ENCODE results near the gene L3MBTL4. TPM values are rescaled to one million over a fixed set of nuclear protein-coding genes. Genes with fewer than 3 reads are reported as not detected.
A peak's percentile ranks its signal among the peaks of the same experiment; 100 is the strongest.

Gene L3MBTL4
- total RNA-seq, 6 experiments from 2014 or later, result 8.2 to 16.0 (median 11.3) TPM

- Histone ChIP-seq H3K27me3 (no peaks in the 10 kb centered on the region), H3K36me3 (no peaks in the 10 kb centered on the region), H3K27ac (no peak overlapping the region), H3K4me1 (peaks cover 0 to 44% (median 17%) of the 10 kb centered on the region in 4 donors), H3K9me3 (no peaks in the 10 kb centered on the region), H3K4me3 (no peak overlapping the region)
- no peak for TF ChIP-seq CTCF (IDR thresholded peaks at IDR 0.05)
- TF ChIP-seq POLR2A (IDR thresholded peaks at IDR 0.05), result no peak
- WGBS (ENCODE audit: insufficient coverage, low coverage, low lambda C conversion rate, missing lambda C conversion rate), result 98% methylated on average over 6 of the region's 6 CpGs
- intact Hi-C loops (cut with DNase I), result loop anchor here in 1 of 2 donors (10.0 kb wide), 1 partner anchor 47 kb away; the partner anchor contains the start of gene L3MBTL4
- no peak for ATAC-seq
- no peak for DNase-seq
Measured at GRCh38 chr18:6368017-6368416, 46.7 kb downstream of the L3MBTL4 start.

- Histone ChIP-seq H3K27me3 (no peaks in the 10 kb centered on the region), H3K36me3 (no peaks in the 10 kb centered on the region), H3K4me1 (peaks cover 0 to 51% (median 20%) of the 10 kb centered on the region in 4 donors), H3K4me3 (no peak overlapping the region), H3K27ac (no peak overlapping the region), H3K9me3 (no peaks in the 10 kb centered on the region)
- DNase-seq, result no peak
- 81% methylated on average over 3 of the region's 3 CpGs for WGBS (ENCODE audit: insufficient coverage, low coverage, low lambda C conversion rate, missing lambda C conversion rate)
- no peak for ATAC-seq
- TF ChIP-seq POLR2A (IDR thresholded peaks at IDR 0.05) (no peak), CTCF (IDR thresholded peaks at IDR 0.05) (no peak)
- intact Hi-C loops (cut with DNase I), result loop anchor here in 1 of 2 donors (10.0 kb wide), 1 partner anchor 48 kb away; the partner anchor contains the start of gene L3MBTL4
Measured at GRCh38 chr18:6367208-6367607, 47.5 kb downstream of the L3MBTL4 start.

GRCh38 chr18:6366776-6367175 lies 47.9 kb downstream of the L3MBTL4 start:
- Histone ChIP-seq H3K36me3 (no peaks in the 10 kb centered on the region), H3K27me3 (no peaks in the 10 kb centered on the region), H3K9me3 (no peaks in the 10 kb centered on the region), H3K4me3 (no peak overlapping the region), H3K4me1 (peaks cover 0 to 47% (median 20%) of the 10 kb centered on the region in 4 donors), H3K27ac (peak overlapping the region in 1 of 3 donors; percentile 26)
- 71% methylated on average over 2 of the region's 4 CpGs for WGBS (ENCODE audit: insufficient coverage, low coverage, low lambda C conversion rate, missing lambda C conversion rate)
- TF ChIP-seq CTCF (IDR thresholded peaks at IDR 0.05), result no peak
- TF ChIP-seq POLR2A (IDR thresholded peaks at IDR 0.05), result no peak
- no peak for DNase-seq
- intact Hi-C loops (cut with DNase I), result loop anchor here in 1 of 2 donors (10.0 kb wide), 1 partner anchor 48 kb away; the partner anchor contains the start of gene L3MBTL4
- ATAC-seq, result no peak

GRCh38 chr18:6365385-6365784 lies 49.3 kb downstream of the L3MBTL4 start:
- Histone ChIP-seq H3K27me3 (no peaks in the 10 kb centered on the region), H3K9me3 (no peaks in the 10 kb centered on the region), H3K36me3 (no peaks in the 10 kb centered on the region), H3K27ac (no peak overlapping the region), H3K4me1 (peaks cover 0 to 42% (median 20%) of the 10 kb centered on the region in 4 donors), H3K4me3 (no peak overlapping the region)
- ATAC-seq (no peak), DNase-seq (no peak)
- intact Hi-C loops (cut with DNase I), result loop anchor here in 1 of 2 donors (10.0 kb wide), 1 partner anchor 49 kb away; the partner anchor contains the start of gene L3MBTL4
- no peak for TF ChIP-seq CTCF (IDR thresholded peaks at IDR 0.05)
- TF ChIP-seq POLR2A (IDR thresholded peaks at IDR 0.05), result no peak
